ENCODE measurements around the gene RTP5.

DNA sequence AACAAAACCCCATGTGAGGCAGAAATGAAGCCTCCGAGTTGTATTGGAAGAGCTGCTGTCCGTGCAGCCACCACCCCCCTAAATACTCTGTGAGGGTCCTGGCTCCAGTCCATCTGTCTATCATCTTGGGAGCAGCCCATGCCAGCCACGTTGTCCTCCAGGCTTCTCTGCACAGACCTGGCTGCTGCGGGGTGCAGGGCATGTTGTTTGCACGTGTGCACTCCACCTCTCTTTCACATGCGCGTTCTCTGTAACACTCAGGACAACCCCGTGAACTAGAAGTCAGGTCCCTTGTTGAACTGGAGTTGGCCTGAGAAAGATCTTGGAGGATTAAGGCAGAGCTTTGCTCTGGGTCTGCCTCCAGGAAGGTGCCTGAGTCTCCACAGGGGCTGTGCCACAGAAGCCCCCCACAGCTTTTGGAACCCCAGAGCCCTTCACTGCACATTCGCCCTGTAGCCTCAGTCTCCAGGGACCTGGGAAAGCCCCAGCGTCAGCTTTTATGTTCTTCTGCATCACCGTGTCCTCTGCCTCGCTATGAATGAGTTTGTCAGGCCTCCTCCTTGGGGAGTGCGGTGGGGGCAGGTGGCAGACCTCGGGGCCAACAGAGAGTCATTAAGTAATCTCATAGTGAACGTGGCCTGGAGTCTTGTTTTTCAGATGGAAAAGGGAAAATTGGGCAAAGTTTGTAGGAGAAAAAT, 16.6 kb downstream of the RTP5 start:
- no peak for TF ChIP-seq CTCF (IDR thresholded peaks at IDR 0.05; ENCODE audit: low read depth, low read length, poor library complexity, severe bottlenecking)
- no peak for TF ChIP-seq EZH2phosphoT487 (IDR thresholded peaks at IDR 0.05; ENCODE audit: borderline replicate concordance, low read length)
